ENCODE data around the gene CTNNBIP1.
"Not testable (repeated sequence)": the region's sequence is repeated elsewhere in the genome, so short reads cannot be mapped to it uniquely, and the experiment has no call there.

The CTNNBIP1 gene

GRCh38 chr1:9814619-9815018, 95.5 kb downstream of the CTNNBIP1 start:
- in situ Hi-C loops (cut with HindIII; ENCODE audit: low sequenced_read_pairs), result no loop called here

GRCh38 chr1:9811239-9811966, 98.7 kb downstream of the CTNNBIP1 start:
- in situ Hi-C loops (cut with HindIII; ENCODE audit: low sequenced_read_pairs), result no loop called here

- in situ Hi-C loops (cut with HindIII; ENCODE audit: low sequenced_read_pairs), result no loop called here
These were observed 101.0 kb downstream of the CTNNBIP1 start for GRCh38 chr1:9809100-9809510.

- in situ Hi-C loops (cut with HindIII; ENCODE audit: low sequenced_read_pairs), result no loop called here
These were observed 101.6 kb downstream of the CTNNBIP1 start for GRCh38 chr1:9808459-9808858.

GRCh38 chr1:9807541-9807940, 102.5 kb downstream of the CTNNBIP1 start:
- in situ Hi-C loops (cut with HindIII; ENCODE audit: low sequenced_read_pairs), result no loop called here

- in situ Hi-C loops (cut with HindIII; ENCODE audit: low sequenced_read_pairs), result not testable (repeated sequence)
These were observed 104.1 kb downstream of the CTNNBIP1 start for GRCh38 chr1:9805972-9806371.

- in situ Hi-C loops (cut with HindIII; ENCODE audit: low sequenced_read_pairs), result no loop called here
These were observed 105.0 kb downstream of the CTNNBIP1 start for GRCh38 chr1:9805006-9805508.

- in situ Hi-C loops (cut with HindIII; ENCODE audit: low sequenced_read_pairs), result not testable (repeated sequence)
These were observed 106.8 kb downstream of the CTNNBIP1 start for GRCh38 chr1:9803003-9803918.

GRCh38 chr1:9801909-9802308, 108.2 kb downstream of the CTNNBIP1 start:
- in situ Hi-C loops (cut with HindIII; ENCODE audit: low sequenced_read_pairs), result no loop called here

All from DLD1 (cell line).